Right atrium auricular region (tissue), 2 donors: ENCODE measurements around the gene PRDM12. TPM values are rescaled to one million over a fixed set of nuclear protein-coding genes. Genes with fewer than 3 reads are reported as not detected.
A peak's percentile ranks its signal among the peaks of the same experiment; 100 is the strongest.

Experiments
- DNase-seq: peaks from one replicate; pipeline ENCODE4 v3.0.0-alpha.2; 2019; ENCODE audit warnings: low spot score
- H3K27ac ChIP-seq, 2 donors: fragments of 200-600 bp; sonication (generic); 1 replicate in 1 of 2; 2 replicates in 1 of 2; pipeline ENCODE4 v1.5.1; 2016 to 2019
- H3K27me3 ChIP-seq, 2 donors: fragments of 200-600 bp; sonication (generic); one replicate each; pipeline versions ENCODE4 v1.5.1 to v1.6.0; 2017 to 2019
- H3K36me3 ChIP-seq: fragments of 200-600 bp; sonication (generic); one replicate; pipeline ENCODE4 v1.5.1; 2016
- H3K4me1 ChIP-seq, 2 donors: fragments of 200-600 bp; sonication (generic); one replicate each; pipeline versions ENCODE4 v1.5.1 to v1.6.0; 2017 to 2019
- H3K4me3 ChIP-seq, 2 donors: fragments of 200-600 bp; sonication (generic); 1 replicate in 1 of 2; 2 replicates in 1 of 2; pipeline ENCODE4 v1.5.1; 2017 to 2019; ENCODE audit warnings: mild to moderate bottlenecking in 1 of 2, moderate library complexity in 1 of 2
- H3K9me3 ChIP-seq, 2 donors: fragments of 200-600 bp; sonication (generic); one replicate each; pipeline ENCODE4 v1.5.1; 2019
- CTCF ChIP-seq, 2 donors: fragments of 200-600 bp; sonication (generic); IDR thresholded peaks; one replicate each; pipeline ENCODE4 v1.5.1; 2019; ENCODE audit warnings: antibody characterized with exemption in 2 of 2
- total RNA-seq, 2 donors: library from RNA; depleted of rRNA; stranded (reverse); fragments of >200 nt; gene quantifications; one replicate each; pipeline ENCODE4 v1.1.0, GENCODE V29; 2016

The PRDM12 gene
- total RNA-seq, 2 donors from 2014 or later, result not detected

- DNase-seq, result no peak
- H3K4me1 ChIP-seq, result peaks cover 0 to 43% of the 10 kb centered on the region in 2 donors
- H3K4me3 ChIP-seq, result no peak overlapping the region
- no peaks in the 10 kb centered on the region for H3K9me3 ChIP-seq
- H3K27me3 ChIP-seq, result no peaks in the 10 kb centered on the region
- H3K36me3 ChIP-seq, result peaks cover 84% of the 10 kb centered on the region
- no peak overlapping the region for H3K27ac ChIP-seq
- no peak for TF ChIP-seq CTCF (IDR thresholded peaks at IDR 0.05)
Observed at GRCh38 chr9:130627051-130627450, 37.3 kb upstream of the PRDM12 start.

GRCh38 chr9:130627896-130628792 lies 36.2 kb upstream of the PRDM12 start:
- peaks cover 0 to 43% of the 10 kb centered on the region in 2 donors for H3K4me1 ChIP-seq
- H3K27ac ChIP-seq, result peak overlapping the region in 1 of 2 donors; percentile 22
- no peak for TF ChIP-seq CTCF (IDR thresholded peaks at IDR 0.05)
- no peaks in the 10 kb centered on the region for H3K9me3 ChIP-seq
- DNase-seq, result no peak
- no peak overlapping the region for H3K4me3 ChIP-seq
- H3K27me3 ChIP-seq, result no peaks in the 10 kb centered on the region
- H3K36me3 ChIP-seq, result peaks cover 89% of the 10 kb centered on the region

GRCh38 chr9:130629443-130630070 lies 34.8 kb upstream of the PRDM12 start:
- H3K36me3 ChIP-seq, result peaks cover 90% of the 10 kb centered on the region
- no peak for DNase-seq
- no peaks in the 10 kb centered on the region for H3K27me3 ChIP-seq
- no peaks in the 10 kb centered on the region for H3K9me3 ChIP-seq
- TF ChIP-seq CTCF (IDR thresholded peaks at IDR 0.05), result no peak
- no peak overlapping the region for H3K4me3 ChIP-seq
- no peak overlapping the region for H3K27ac ChIP-seq
- peaks cover 0 to 43% of the 10 kb centered on the region in 2 donors for H3K4me1 ChIP-seq

- DNase-seq, result no peak
- Histone ChIP-seq H3K27ac (peak overlapping the region in 1 of 2 donors; percentile 52), H3K4me1 (peaks cover 0 to 43% of the 10 kb centered on the region in 2 donors), H3K4me3 (no peak overlapping the region), H3K36me3 (peaks cover 90% of the 10 kb centered on the region), H3K27me3 (no peaks in the 10 kb centered on the region), H3K9me3 (no peaks in the 10 kb centered on the region)
- no peak for TF ChIP-seq CTCF (IDR thresholded peaks at IDR 0.05)
Observed at GRCh38 chr9:130630071-130630450, 34.3 kb upstream of the PRDM12 start.

- Histone ChIP-seq H3K27me3 (no peaks in the 10 kb centered on the region), H3K27ac (peak overlapping the region; percentile 39 to 52), H3K36me3 (peaks cover 90% of the 10 kb centered on the region), H3K4me3 (no peak overlapping the region), H3K4me1 (peaks cover 0 to 41% of the 10 kb centered on the region in 2 donors), H3K9me3 (no peaks in the 10 kb centered on the region)
- TF ChIP-seq CTCF (IDR thresholded peaks at IDR 0.05), result no peak
- DNase-seq, result no peak
Observed at GRCh38 chr9:130630506-130631330, 33.7 kb upstream of the PRDM12 start.
